B cell (primary cell): Measurements from ENCODE around the gene LHFPL6. TPM values are rescaled to one million over a fixed set of nuclear protein-coding genes. Genes with fewer than 3 reads are reported as not detected.

Experiments
- ATAC-seq: fragments of 200-7000 bp; cut with Tn5 transposase; one replicate; pipeline ENCODE4 v1.10.0; 2021; ENCODE audit warnings: low read depth, mild to moderate bottlenecking, moderate number of reproducible peaks, moderate library complexity
- CTCF ChIA-PET: fragments of 350-600 bp; sonication (Branson Sonifier 250); formaldehyde crosslinking; loops from one replicate; lab custom pipeline; 2021; ENCODE audit warnings: antibody characterized with exemption, inconsistent platforms; lab: Charles Lee
- POLR2A ChIA-PET: fragments of 350-600 bp; sonication (Branson Sonifier 250); formaldehyde crosslinking; loops from one replicate; lab custom pipeline; 2021; ENCODE audit warnings: antibody characterized with exemption; lab: Charles Lee
- DNase-seq: peaks from one replicate; pipeline ENCODE4 v3.0.0; 2013
- H2AFZ ChIP-seq: 2 replicates; pipeline ENCODE4 v1.6.1; 2012; ENCODE audit warnings: mild to moderate bottlenecking, low read depth, low read length; ENCODE audit not compliant: insufficient read depth, poor library complexity, severe bottlenecking
- H3K27ac ChIP-seq, 2 donors: 1 replicate in 1 of 2; 2 replicates in 1 of 2; pipeline ENCODE4 v1.5.1; 2012 to 2013; ENCODE audit warnings: low read length in 2 of 2, mild to moderate bottlenecking in 2 of 2, moderate library complexity in 1 of 2
- H3K27me3 ChIP-seq, 4 experiments: fragments of 200-600 bp in 1 of 4; sonication (generic) in 1 of 4; replicated peaks in 1 of 4; 1 replicate in 2 of 4; 2 replicates in 2 of 4; pipeline versions ENCODE4 v1.6.1 to v1.7.0; 2013 to 2016; ENCODE audit warnings: low read length in 3 of 4, mild to moderate bottlenecking in 2 of 4, mixed read lengths in 1 of 4, moderate library complexity in 1 of 4; ENCODE audit not compliant: insufficient read depth in 4 of 4, control insufficient read depth in 3 of 4; ENCODE audit errors: control extremely low read depth in 1 of 4
- H3K36me3 ChIP-seq, 2 experiments: replicated peaks in 1 of 2; 1 replicate in 1 of 2; 2 replicates in 1 of 2; pipeline versions ENCODE4 v1.6.1 to v1.7.1; 2013; ENCODE audit warnings: low read length in 1 of 2; ENCODE audit not compliant: insufficient read depth in 2 of 2, control insufficient read depth in 1 of 2; ENCODE audit errors: control extremely low read depth in 1 of 2, extremely low read depth in 1 of 2
- H3K4me1 ChIP-seq, 2 donors: fragments of 200-600 bp in 1 of 2; sonication (generic) in 1 of 2; 1 replicate in 1 of 2; 2 replicates in 1 of 2; pipeline versions ENCODE4 v1.5.1 to v1.6.1; 2013 to 2017; ENCODE audit warnings: low read length in 2 of 2; ENCODE audit not compliant: control insufficient read depth in 2 of 2, insufficient read depth in 2 of 2
- H3K4me2 ChIP-seq: replicated peaks from 2 replicates; pipeline ENCODE3; 2012; ENCODE audit warnings: mild to moderate bottlenecking, low read depth, low read length; ENCODE audit not compliant: poor library complexity, severe bottlenecking
- H3K4me3 ChIP-seq, 5 experiments: fragments of 200-600 bp in 1 of 5; sonication (generic) in 1 of 5; 1 replicate in 3 of 5; 2 replicates in 2 of 5; pipeline versions ENCODE4 v1.5.1 to v1.7.0; 2011 to 2016; ENCODE audit warnings: low read length in 4 of 5, mild to moderate bottlenecking in 4 of 5, low read depth in 2 of 5, control low read depth in 1 of 5, moderate library complexity in 1 of 5; ENCODE audit not compliant: insufficient read depth in 1 of 5; ENCODE audit errors: control extremely low read depth in 1 of 5, extremely low read depth in 1 of 5
- H3K79me2 ChIP-seq: fragments of 200-600 bp; sonication (generic); one replicate; pipeline ENCODE4 v1.6.0; 2016; ENCODE audit warnings: low read length; ENCODE audit not compliant: control insufficient read depth, insufficient read depth
- H3K9ac ChIP-seq: fragments of 200-600 bp; sonication (generic); 2 replicates; pipeline ENCODE4 v1.6.1; 2017; ENCODE audit warnings: mild to moderate bottlenecking, low read length, moderate library complexity
- H3K9me3 ChIP-seq, 3 donors: one replicate each; pipeline versions ENCODE4 v1.6.1 to v1.7.1; 2013; ENCODE audit warnings: low read length in 2 of 3; ENCODE audit not compliant: control insufficient read depth in 2 of 3, insufficient read depth in 1 of 3; ENCODE audit errors: control extremely low read depth in 1 of 3
- H4K20me1 ChIP-seq: 2 replicates; pipeline ENCODE4 v1.6.0; 2012; ENCODE audit warnings: mild to moderate bottlenecking, low read length; ENCODE audit not compliant: insufficient read depth, control insufficient read depth, poor library complexity, severe bottlenecking
- H3K27ac Mint-ChIP-seq: one replicate; pipeline ENCODE4 v1.8.0; 2021; ENCODE audit warnings: mixed read lengths
- H3K27me3 Mint-ChIP-seq: one replicate; pipeline ENCODE4 v1.8.0; 2021; ENCODE audit warnings: mixed read lengths
- H3K4me1 Mint-ChIP-seq: one replicate; pipeline ENCODE4 v1.8.0; 2021; ENCODE audit warnings: mixed read lengths
- H3K4me3 Mint-ChIP-seq: one replicate; pipeline ENCODE4 v1.8.0; 2021; ENCODE audit warnings: mixed read lengths
- H3K9me3 Mint-ChIP-seq: one replicate; pipeline ENCODE4 v1.8.0; 2022; ENCODE audit warnings: mixed read lengths; ENCODE audit not compliant: insufficient read depth
- CTCF ChIP-seq: fragments of 200-600 bp; IDR thresholded peaks from one replicate; pipeline ENCODE4 v1.8.0; 2022; ENCODE audit warnings: antibody characterized with exemption, mild to moderate bottlenecking
- EZH2 ChIP-seq: IDR thresholded peaks from 2 replicates; pipeline ENCODE4 v1.6.1; 2012; ENCODE audit warnings: borderline replicate concordance, low read depth, mild to moderate bottlenecking, moderate library complexity, low read length; ENCODE audit not compliant: insufficient read depth, poor library complexity, severe bottlenecking
- WGBS: methylation state at CpG from one replicate; pipeline ENCODE4 v1.1.5; 2013; ENCODE audit warnings: missing lambda C conversion rate; ENCODE audit not compliant: insufficient coverage; 5-methylcytosine and 5-hydroxymethylcytosine counted together
- intact Hi-C: fragments of 100-400 bp; cut with micrococcal nuclease; formaldehyde crosslinking; loops from one replicate; pipeline ENCODE4 v1.10.0; 2022
- polyA minus RNA-seq: library from RNA; depleted of rRNA, polyadenylated mRNA; stranded (reverse); fragments of >200 nt; gene quantifications from 2 replicates; pipeline ENCODE4 v1.2.3, GENCODE V29; 2012
- polyA plus RNA-seq: library from polyadenylated mRNA; depleted of rRNA; stranded (reverse); fragments of >200 nt; gene quantifications from 2 replicates; pipeline ENCODE4 v1.2.3, GENCODE V29; 2012
- total RNA-seq, 2 donors: library from RNA; stranded (reverse); fragments of 120-200 nt in 1 of 2; gene quantifications; 1 replicate in 1 of 2; 2 replicates in 1 of 2; pipeline versions ENCODE4 v1.2.3 to v1.2.4, GENCODE V29; 2013 to 2022

LHFPL6 gene
- 0.15 TPM in 1 of 2 replicates, not detected in the other for total RNA-seq
- 1.6 TPM for total RNA-seq (2013)
- 0.01 and 0.03 TPM in 2 replicates for polyA plus RNA-seq
- polyA minus RNA-seq = 0.14 TPM in 1 of 2 replicates, not detected in the other

DNA sequence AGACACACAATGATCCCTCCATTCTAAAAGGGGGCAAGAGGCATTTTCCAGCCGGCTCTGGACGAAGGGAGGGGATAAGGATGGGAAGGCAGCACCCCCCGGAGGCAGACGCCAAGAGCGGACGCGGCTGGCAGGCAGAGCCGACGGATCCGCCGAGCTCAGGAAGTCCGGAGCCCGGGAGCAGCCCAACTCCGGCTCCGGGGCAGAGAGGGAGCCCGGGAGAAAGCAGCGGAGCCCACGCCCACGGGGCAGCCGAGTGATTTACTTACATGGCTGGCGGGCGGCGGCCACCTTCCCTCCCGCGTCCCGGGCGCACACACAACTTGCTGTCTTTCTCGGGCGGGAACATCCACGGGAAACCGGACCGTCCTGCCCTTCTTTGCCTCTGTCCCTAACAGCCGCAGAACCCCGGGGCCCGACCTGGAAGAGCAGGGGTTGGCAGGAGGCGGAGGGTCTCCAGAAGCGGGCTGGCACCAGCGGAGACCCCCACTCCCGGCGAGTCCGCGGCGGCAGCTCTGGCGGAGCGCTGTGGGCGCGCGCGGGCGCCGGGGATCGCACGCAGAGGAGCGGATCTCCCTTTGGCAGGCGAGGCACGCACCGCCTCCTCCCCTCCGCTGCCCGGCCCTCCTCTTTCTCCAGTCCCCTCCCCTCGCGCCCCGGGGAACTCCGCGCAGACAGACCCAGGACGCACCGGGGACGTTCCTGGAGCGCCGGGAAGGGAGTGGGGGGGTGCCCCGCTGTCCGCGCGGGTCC, at the start of gene LHFPL6:
LHFPL6 (minus strand) TSS at position 580 of the 753 bp plus-strand sequence.
- POLR2A ChIA-PET = no interaction called here
- H3K4me3 Mint-ChIP-seq = peak within 1 kb of the TSS; percentile 84
- no peak within 1 kb of the TSS for H3K27ac Mint-ChIP-seq
- intact Hi-C loops = no loop called here
- peaks cover 15% of the 10 kb centered on the region for H3K4me1 Mint-ChIP-seq
- H3K79me2 ChIP-seq = no peaks in the 10 kb centered on the region
- peaks cover 0 to 26% (median 15%) of the 10 kb centered on the region in 4 experiments for H3K27me3 ChIP-seq
- no peaks in the 10 kb centered on the region for H3K36me3 ChIP-seq
- peak within 1 kb of the TSS; percentile 73 for H2AFZ ChIP-seq
- peaks cover 12 to 15% of the 10 kb centered on the region in 2 donors for H3K4me1 ChIP-seq
- peak within 1 kb of the TSS; percentile 64 for H3K9ac ChIP-seq
- H4K20me1 ChIP-seq = no peaks in the 10 kb centered on the region
- peaks cover 35% of the 10 kb centered on the region for H3K27me3 Mint-ChIP-seq
- ATAC-seq = peak; percentile 76
- peak within 1 kb of the TSS; percentile 90 for H3K4me2 ChIP-seq
- no peak within 1 kb of the TSS for H3K27ac ChIP-seq
- CTCF ChIA-PET = interaction anchor here (1.0 kb wide), 1 partner anchor 9 kb away, joined by 3 read pairs; no protein-coding TSS in a partner anchor
- WGBS = under 1% methylated on average over 70 of the region's 73 CpGs
- peak; percentile 45 for DNase-seq
- TF ChIP-seq EZH2 (no peak), CTCF (no peak)
- H3K4me3 ChIP-seq = peak within 1 kb of the TSS; percentile 34 to 60 (median 52)
- no peaks in the 10 kb centered on the region for H3K9me3 ChIP-seq
- H3K9me3 Mint-ChIP-seq = no peaks in the 10 kb centered on the region

DNA sequence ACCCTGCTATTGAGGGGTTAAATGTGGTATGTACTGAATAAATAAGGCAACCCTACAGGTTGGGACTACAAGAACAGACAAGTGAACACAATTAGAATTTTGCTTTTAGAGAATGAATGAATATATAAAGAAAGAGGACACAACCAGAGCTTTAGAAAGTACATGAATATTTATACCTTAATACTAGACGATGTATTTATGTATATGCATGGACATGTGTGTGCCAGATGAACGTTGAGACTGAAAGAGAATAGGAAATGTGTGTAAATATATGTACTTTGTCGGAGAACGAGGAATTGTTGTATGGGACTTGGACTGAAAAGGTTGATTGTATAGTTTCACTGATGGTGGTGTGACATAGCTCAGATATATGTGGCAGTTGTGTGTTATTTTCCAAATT, 43.1 kb upstream of the LHFPL6 start:
- no peaks in the 10 kb centered on the region for H4K20me1 ChIP-seq
- H3K4me2 ChIP-seq = no peak overlapping the region
- H3K79me2 ChIP-seq = no peaks in the 10 kb centered on the region
- ChIA-PET CTCF (no interaction called here), POLR2A (no interaction called here)
- WGBS = no CpG with 5 or more reads among the region's 4 CpGs
- Mint-ChIP-seq H3K27me3 (peaks cover 17% of the 10 kb centered on the region), H3K9me3 (no peaks in the 10 kb centered on the region), H3K4me1 (no peaks in the 10 kb centered on the region), H3K27ac (no peak overlapping the region), H3K4me3 (no peak overlapping the region)
- intact Hi-C loops = no loop called here
- TF ChIP-seq CTCF (no peak), EZH2 (no peak)
- no peak overlapping the region for H3K9ac ChIP-seq
- no peaks in the 10 kb centered on the region for H3K36me3 ChIP-seq
- H3K9me3 ChIP-seq = peaks cover 0 to 1% (median 0%) of the 10 kb centered on the region in 3 donors
- no peak overlapping the region for H3K27ac ChIP-seq
- DNase-seq = no peak
- no peak overlapping the region for H3K4me3 ChIP-seq
- H3K4me1 ChIP-seq = no peaks in the 10 kb centered on the region
- H3K27me3 ChIP-seq = peaks cover 0 to 8% (median 0%) of the 10 kb centered on the region in 4 experiments
- no peak overlapping the region for H2AFZ ChIP-seq
- no peak for ATAC-seq
